AG04449 (cell line): ENCODE data around the gene CIB4.

Source experiments
- CTCF ChIA-PET: fragments of 350-600 bp; formaldehyde crosslinking; extraction: SDS; loops from one replicate; lab custom pipeline; 2021; ENCODE audit warnings: antibody characterized with exemption; lab: Yijun Ruan, JAX
- POLR2A ChIA-PET: fragments of 400-600, 350-600 bp; formaldehyde crosslinking; extraction: SDS; loops from one replicate; lab custom pipeline; 2020; ENCODE audit warnings: antibody characterized with exemption, inconsistent platforms; lab: Yijun Ruan, JAX
- DNase-seq: peaks from one replicate; pipeline ENCODE4 v3.0.0-alpha.2; 2010; ENCODE audit warnings: low read depth, low spot score
- H3K4me3 ChIP-seq: 2 replicates; pipeline ENCODE4 v1.5.1; 2011; ENCODE audit warnings: low read depth, mild to moderate bottlenecking, control low read depth, low read length
- TF ChIP-seq, protein P1 (sequence below): IDR thresholded peaks from one replicate; pipeline ENCODE4 v1.5.1; 2011; ENCODE audit warnings: mild to moderate bottlenecking, moderate library complexity, low read length, control low read depth, inconsistent platforms; ENCODE audit not compliant: insufficient read depth; ENCODE audit errors: missing control alignments

CIB4 gene

DNA sequence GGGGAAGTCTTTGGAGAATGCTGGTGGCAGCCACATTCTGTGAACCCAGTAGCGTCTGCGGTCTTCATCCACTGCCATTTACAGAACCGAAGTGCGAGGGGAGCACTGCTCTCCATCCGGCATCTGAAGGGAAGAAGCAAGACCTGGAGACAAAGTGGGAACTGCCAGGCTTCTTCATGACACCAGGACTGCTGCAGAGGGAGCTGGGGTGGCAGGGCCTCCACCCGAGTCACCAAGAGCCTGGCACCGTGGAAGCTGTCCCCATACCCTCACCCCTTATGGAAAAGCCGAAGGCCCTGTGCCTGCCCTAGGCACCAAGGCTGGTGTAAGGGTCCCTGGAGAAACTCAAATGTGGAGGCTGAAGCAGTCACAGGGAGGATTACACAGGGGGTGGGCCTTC, 79.8 kb downstream of the CIB4 start:
- CTCF ChIA-PET = interaction anchor here (0.5 to 3.3 kb wide), 3 partner anchors 16 to 94 kb away, joined by 3 to 16 read pairs (median 4); no protein-coding TSS in a partner anchor
- TF ChIP-seq, protein P1, sequence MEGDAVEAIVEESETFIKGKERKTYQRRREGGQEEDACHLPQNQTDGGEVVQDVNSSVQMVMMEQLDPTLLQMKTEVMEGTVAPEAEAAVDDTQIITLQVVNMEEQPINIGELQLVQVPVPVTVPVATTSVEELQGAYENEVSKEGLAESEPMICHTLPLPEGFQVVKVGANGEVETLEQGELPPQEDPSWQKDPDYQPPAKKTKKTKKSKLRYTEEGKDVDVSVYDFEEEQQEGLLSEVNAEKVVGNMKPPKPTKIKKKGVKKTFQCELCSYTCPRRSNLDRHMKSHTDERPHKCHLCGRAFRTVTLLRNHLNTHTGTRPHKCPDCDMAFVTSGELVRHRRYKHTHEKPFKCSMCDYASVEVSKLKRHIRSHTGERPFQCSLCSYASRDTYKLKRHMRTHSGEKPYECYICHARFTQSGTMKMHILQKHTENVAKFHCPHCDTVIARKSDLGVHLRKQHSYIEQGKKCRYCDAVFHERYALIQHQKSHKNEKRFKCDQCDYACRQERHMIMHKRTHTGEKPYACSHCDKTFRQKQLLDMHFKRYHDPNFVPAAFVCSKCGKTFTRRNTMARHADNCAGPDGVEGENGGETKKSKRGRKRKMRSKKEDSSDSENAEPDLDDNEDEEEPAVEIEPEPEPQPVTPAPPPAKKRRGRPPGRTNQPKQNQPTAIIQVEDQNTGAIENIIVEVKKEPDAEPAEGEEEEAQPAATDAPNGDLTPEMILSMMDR = no peak
- H3K4me3 ChIP-seq = no peak overlapping the region
- no peak for DNase-seq
- POLR2A ChIA-PET = no interaction called here

DNA sequence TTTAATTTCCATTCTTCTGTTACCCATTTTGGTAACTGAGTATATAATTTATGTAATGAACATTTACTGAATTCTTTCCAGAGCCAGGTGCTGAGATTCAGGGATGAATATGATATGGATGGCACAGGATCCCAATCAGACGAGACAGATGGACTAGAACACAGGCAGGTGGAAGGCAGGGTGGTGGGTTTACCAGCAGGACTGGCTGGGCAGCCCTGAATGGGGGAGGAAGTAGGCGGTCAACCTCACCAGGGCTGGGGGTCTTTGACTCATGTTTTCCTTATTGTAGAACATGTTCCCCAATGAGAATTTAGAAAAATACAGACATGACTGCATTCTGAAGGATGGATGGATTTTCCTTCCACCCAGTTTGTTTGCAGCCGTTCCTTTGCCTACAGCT, 80.3 kb downstream of the CIB4 start:
- no peak overlapping the region for H3K4me3 ChIP-seq
- ChIA-PET CTCF (interaction anchor here (1.4 kb wide), 1 partner anchor 19 kb away, joined by 4 read pairs; no protein-coding TSS in a partner anchor), POLR2A (no interaction called here)
- no peak for DNase-seq
- TF ChIP-seq, protein P1 = no peak

DNA sequence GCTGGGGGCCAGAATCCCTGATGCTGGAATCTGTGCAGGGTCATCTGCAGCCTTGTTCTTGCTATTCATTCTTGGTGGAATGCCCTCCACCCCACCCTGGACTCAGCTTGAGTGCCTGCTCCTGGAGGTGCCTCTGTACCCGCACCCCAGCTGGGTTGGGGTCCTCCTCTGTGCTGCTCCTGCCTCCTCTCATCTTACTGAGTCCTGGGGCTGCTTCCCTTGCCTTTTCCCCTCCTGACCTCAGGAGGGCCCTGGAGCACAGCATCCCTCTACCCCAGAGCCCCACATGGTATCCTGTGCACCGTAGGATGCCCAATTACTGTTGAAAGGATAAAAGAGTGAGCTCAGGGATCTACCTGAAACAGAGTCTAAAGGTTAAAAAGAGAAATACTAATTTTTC, 81.6 kb downstream of the CIB4 start:
- TF ChIP-seq, protein P1 = no peak
- ChIA-PET CTCF (interaction anchor here (2.7 kb wide), 1 partner anchor 18 kb away, joined by 13 read pairs; no protein-coding TSS in a partner anchor), POLR2A (no interaction called here)
- no peak overlapping the region for H3K4me3 ChIP-seq
- DNase-seq = no peak

DNA sequence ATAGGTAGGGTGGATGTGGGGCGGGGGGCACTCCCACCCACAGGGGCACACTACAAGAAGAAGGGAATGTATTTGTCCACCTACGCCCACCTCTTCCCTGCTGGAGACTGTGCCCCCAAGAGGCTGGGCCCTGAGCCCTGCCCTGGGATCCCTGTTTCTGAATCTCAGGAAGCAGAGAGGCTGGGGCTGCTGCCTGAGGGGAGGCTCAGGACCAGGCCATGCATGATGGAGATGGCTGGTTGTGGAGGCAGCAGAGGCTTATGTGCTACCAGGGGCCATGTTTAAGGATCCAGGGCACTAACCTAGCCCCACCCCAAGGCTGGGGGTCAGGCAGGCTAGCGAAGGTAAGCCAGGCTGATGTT, 82.1 kb downstream of the CIB4 start:
- POLR2A ChIA-PET = no interaction called here
- DNase-seq = no peak
- TF ChIP-seq, protein P1 = no peak
- CTCF ChIA-PET = interaction anchor here (1.2 to 2.7 kb wide), 2 partner anchors 18 to 29 kb away, joined by 3 to 13 read pairs; no protein-coding TSS in a partner anchor
- H3K4me3 ChIP-seq = no peak overlapping the region

DNA sequence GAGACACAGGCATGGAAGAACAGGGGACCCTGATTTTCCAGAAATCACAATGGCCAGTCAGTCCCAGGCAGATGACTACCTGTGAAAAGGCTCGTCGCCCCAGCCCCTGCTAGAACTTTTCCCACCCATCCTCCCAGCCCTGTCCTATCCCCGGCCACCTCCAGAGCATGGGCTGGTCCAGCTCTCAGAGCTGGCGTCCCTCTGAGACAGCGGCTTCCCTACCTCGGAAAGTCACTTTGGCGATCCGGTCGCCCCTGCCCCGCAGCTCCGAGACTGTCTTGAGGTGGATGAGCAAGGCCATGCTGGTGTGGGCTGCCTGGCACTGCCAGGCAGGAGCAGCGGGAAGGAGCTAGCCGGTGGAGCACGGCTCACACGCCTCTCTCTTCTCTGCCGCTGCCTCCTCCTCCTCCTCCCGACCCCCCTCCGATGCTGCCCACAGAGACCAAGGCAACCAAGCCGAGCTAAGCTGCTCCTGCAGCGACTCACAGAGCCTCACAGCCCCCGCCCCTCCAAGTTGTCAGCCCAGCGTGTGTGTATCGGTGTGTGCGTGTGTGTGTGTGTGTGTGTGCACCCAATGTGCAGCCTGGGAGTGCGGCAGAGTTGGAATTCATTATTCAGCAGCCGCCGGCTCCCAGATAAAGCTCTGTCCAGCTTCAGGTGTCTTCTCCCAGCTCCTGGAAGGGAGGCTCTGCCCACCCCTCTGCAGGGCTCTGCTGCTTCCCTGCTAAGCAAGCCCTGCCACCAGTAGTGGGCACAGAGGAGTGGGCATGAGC, 82.7 kb downstream of the CIB4 start:
- DNase-seq = no peak
- TF ChIP-seq, protein P1 = no peak
- CTCF ChIA-PET = interaction anchor here (1.2 to 2.7 kb wide), 2 partner anchors 19 to 28 kb away, joined by 3 to 13 read pairs; no protein-coding TSS in a partner anchor
- no peak overlapping the region for H3K4me3 ChIP-seq
- POLR2A ChIA-PET = no interaction called here

DNA sequence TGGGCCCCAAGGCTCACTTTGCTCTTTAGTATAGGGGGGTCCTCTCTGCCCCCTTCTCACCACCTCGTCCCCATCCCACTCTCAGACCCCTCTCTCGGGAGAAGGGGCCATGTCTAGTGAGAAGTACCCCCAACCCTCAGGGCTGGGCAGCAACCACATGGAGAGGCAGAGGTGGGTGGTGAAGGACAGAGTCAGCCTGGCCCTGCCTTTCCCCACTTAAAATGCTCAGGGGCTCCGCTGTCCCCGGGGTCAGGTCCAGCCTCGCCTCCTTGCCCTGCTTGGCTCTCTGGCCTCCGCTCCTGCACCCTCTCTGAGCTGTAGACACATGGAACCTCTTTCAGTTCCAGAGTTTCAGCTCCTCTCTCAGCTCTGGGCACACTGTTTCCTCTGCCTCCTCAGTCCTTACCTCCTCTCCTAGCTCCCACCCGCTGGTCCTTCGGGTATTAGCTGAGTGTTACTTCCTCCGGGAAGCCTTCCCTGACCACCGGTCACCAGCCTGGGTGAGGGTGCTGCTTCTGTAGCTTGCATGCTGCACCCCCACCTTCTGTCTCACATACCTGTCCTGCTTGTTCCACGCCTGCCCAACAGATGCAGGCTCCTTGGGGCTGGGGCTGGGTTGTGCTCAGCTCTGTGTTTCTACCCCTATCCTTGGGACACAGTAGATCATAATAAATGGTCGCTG, 83.8 kb downstream of the CIB4 start:
- ChIA-PET CTCF (interaction anchor here (1.6 to 2.7 kb wide), 3 partner anchors 9 to 20 kb away, joined by 4 to 13 read pairs (median 5); no protein-coding TSS in a partner anchor), POLR2A (no interaction called here)
- no peak overlapping the region for H3K4me3 ChIP-seq
- TF ChIP-seq, protein P1 = no peak
- DNase-seq = no peak
